Jurkat, Clone E6-1 (cell line): ENCODE results near the gene RABGAP1L.
"Not testable (repeated sequence)": the region's sequence is repeated elsewhere in the genome, so short reads cannot be mapped to it uniquely, and the experiment has no call there.

Source experiments
- DNase-seq: peaks from one replicate; pipeline ENCODE4 v3.0.0-alpha.2; 2011; ENCODE audit warnings: low read depth, low spot score
- H3K4me3 ChIP-seq: 2 replicates; pipeline ENCODE4 v1.5.1; 2011; ENCODE audit warnings: mild to moderate bottlenecking, low read length, control low read depth, moderate library complexity

Gene RABGAP1L

DNA sequence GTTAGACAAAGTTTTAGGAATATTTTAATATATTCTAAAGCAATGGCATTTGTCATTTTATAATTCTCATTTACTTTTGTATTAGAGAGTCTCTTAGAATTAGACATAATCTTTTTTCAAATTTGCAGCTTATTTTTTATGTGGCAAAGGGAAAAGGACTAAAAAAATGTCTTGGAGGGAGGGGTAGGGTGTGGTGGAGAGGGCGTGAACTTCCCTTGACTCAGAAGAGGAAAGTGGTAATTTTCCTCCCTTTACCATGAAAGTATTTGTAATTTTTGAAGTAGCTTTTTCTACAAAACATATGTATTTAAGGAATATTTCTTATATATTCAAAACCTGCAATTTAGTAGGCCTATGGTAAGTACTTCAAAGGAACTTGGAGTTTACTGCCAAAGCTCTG is 6.9 kb upstream of the RABGAP1L start:
- H3K4me3 ChIP-seq, result no peak overlapping the region
- DNase-seq, result no peak

DNA sequence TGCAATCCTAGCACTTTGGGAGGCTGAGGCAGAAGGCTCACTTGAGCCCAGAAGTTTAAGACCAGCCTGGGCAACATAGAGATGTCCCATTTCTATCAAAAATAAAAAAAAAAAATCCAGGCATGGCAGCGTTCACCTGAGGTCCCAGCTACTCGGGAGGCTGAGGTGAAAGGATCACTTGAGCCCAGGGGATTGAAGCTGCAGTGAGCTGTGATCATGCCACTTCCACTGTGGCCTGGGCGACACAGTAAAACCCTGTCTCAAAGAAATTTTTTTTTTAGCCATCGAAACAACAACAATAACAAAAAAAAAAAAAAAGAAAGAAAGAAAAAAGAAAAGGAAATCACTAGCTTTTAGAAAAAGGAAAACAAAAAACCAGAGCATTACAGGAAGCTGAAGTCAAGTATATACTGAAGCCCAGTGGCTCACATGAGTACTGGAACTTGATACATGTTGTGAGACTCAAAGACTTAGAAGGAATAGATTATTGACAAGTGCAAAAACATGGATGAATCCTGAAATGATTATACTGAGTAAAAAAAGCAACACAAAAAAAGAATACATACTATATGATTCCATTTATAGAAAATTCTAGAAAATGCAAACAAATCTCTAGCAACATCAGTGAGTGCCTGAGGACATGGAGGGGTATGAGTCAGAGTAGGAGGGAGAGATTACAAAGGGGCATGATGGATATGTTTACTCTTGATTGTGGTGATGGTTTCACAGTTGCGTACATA is 6.1 kb upstream of the RABGAP1L start:
- no peak overlapping the region for H3K4me3 ChIP-seq
- no peak for DNase-seq

DNA sequence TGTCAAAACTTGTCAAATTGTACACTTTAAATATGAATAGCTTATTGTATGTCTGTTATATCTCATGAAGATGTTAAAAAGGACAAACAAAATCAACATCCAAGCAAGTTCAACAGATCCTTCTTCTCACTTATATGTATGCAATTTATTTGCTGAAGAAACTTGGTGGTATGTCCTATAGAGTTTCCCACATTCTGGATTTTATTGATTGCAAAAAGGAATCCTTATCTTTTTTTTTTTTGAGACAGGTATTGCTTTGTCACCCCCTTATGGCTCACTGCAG is 5.6 kb upstream of the RABGAP1L start:
- DNase-seq, result no peak
- no peak overlapping the region for H3K4me3 ChIP-seq

DNA sequence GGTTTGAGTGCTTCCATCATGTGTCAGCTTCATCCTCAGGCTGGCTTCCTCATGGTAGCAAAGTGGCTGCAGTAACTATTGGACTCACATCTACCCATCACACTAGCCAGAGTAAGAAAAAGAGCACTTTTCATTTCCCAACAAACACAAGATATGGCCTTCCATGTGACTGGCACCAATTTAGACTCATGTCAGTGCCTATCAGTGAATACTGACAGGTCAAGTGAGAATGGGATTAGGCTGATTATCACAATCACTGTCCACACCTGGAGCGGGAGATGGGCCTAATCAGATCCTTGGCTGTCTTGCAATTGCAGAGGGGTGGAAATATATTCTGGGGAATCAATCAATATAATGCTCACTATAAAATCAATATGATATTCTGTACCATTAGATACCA is 2.9 kb upstream of the RABGAP1L start:
- H3K4me3 ChIP-seq, result no peak overlapping the region
- no peak for DNase-seq

DNA sequence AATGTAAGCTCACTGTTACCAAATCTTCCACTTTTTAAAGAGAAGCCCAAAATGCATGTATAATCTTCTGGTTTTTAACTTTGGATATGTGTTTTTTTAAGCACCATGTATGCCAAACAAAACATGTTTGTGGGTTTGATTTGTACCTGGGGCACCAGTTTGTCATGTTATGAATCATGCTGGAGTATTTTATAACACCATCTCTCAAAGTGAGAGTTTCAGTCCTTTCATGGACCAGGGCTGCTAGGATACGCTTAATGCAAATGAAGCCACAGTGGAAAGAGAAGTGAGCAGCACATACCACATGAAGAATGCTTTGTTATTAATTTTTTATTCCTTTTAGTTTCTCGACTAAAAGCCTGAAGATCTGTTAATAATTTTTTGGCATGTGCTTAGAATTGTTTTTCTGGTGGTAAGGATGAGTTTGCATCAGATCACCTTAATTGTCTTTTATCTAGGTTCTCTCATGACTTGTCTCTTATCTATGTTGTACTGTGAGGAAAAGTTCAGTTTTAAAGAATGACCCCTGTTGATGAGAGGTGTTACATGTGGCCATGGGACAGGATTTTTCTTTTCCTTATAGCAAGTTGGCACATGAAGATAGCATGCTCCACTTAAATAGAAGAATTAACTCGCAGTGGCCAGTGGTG is 2.0 kb upstream of the RABGAP1L start:
- DNase-seq, result no peak
- H3K4me3 ChIP-seq, result no peak overlapping the region

DNA sequence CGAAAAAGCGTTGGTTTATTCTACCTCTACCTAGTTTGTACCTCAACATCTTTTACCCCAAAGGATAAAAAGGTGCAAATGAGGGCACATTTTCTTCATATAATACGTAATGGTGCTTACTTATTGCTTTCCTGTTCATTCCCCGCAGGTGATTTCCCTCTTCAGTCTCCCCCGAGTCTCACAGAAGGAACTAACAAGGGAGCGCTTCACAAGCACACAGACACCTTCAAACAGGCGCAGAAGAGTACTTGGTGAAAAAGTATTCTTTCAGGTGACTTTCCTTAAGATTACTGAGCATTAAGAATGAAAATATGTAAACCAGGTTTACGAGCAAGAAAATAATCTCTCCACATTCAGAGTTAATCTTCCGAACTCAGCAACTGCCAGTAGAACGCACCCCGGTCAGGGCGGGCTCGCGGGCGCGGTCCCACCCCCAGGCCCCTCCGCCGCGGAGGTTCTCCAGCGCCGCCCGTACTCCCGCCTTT is 511 bp upstream of the RABGAP1L start:
- no peak for DNase-seq

DNA sequence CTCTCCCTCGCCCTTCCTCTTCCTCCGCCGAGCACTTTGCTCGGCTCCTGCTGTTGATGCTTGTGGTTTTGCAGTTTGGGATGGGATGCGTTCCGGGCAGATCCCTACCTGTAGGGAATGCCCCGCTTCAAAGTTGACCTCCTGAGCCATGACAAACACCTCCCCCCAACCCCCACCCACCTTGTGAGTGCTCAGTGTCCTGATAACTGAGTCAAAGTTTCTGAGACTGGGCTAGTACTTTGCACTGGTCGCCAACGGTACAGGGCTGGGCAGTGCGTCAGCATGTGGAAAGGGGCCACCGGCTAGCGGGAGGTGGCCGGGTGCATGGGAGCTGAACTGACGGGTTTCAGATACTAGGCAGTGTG is 771 bp downstream of the RABGAP1L start:
- no peak for DNase-seq

More for the DNA sequence above, 511 bp upstream of the RABGAP1L start:
- H3K4me3 ChIP-seq, result peak overlapping the region; percentile 64

DNA sequence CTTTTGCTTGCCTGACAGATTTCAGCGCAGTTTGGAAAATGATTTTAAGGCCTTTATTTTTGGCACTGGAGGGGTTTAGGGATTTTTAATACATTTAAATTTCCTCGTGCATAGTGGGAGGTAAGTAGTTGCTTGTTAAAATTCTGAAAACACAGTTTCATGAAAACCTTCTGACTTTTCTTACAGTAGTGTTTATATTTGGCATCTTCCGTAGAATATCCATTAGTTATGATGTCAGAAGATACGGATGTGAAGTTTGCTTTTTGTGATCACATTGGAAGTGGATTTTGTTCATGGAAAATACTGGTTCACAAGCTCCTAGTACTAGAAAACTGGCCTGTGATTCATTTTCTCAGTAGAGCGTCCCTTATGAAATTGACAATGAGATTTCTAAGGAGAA is 1.3 kb downstream of the RABGAP1L start:
- DNase-seq, result no peak
- H3K4me3 ChIP-seq, result no peak overlapping the region

More for the DNA sequence above, 771 bp downstream of the RABGAP1L start:
- H3K4me3 ChIP-seq, result peak overlapping the region; percentile 73

DNA sequence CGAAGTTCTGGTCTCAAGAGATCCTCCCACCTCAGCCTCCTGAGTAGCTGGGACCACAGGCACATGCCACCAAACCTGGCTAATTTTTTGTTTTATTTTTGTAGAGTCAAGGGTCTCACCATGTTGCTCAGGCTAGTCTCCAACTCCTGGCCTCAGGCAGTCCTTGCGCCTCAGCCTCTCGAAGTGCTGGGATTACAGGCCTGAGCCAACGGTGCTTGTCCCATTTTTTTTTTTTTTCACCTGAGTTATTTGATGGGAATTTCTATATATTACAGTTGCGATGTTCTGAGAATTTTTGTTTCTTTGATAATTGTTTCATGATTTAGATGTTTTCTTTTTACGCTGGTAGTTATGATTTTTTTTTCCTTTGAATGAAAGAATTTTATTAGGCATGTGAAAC is 2.5 kb downstream of the RABGAP1L start:
- H3K4me3 ChIP-seq, result no peak overlapping the region
- DNase-seq, result no peak

DNA sequence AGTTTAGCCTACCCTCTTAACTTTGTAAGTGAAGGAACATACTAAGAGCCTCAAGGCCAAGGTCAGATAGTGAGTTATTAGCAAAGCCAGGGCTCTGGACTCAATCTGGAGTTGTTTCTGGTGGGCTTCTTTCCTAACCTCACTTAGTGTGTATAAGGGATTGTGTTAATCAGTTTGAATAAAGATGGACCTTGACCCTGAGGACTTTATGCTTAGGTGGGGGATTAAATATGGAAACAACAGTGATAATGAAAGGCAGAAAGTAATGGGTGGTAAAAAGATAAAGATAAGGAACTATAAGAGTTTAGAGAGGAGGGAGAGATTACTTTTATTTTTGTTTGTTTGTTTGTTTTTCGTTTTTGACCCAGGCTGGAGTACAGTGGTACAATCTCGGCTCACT is 5.5 kb downstream of the RABGAP1L start:
- no peak for DNase-seq
- H3K4me3 ChIP-seq, result no peak overlapping the region

DNA sequence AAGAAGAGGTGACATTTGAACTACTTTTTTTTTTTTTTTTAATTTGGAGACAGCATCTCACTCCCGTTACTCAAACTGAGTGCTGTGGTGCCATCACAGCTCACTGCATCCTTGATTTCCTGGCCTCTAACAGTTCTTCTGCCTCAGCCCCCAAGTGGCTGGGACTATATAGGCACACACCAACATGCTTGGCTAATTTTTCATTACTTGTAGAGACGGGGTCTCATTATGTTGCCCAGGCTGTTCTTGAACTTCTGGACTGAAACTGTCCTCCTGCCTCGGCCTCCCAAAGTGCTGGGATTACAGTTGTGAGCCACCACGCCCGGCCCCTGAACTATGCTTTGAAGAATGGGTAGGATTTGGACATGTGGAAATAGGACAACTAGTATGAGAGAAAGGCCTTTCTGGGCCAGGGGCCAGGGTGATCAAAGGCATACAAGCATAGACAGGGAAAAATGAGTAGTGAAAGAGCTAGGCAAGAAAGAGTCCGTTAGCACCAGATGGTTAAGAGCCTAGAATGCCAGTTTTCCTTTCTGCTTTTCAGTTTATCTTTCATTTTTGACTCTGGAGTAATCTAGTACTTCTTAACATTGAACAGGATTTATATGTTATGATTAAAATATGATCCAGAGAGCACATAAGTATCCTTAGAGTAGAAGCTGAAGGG is 6.3 kb downstream of the RABGAP1L start:
- no peak for DNase-seq
- H3K4me3 ChIP-seq, result no peak overlapping the region

DNA sequence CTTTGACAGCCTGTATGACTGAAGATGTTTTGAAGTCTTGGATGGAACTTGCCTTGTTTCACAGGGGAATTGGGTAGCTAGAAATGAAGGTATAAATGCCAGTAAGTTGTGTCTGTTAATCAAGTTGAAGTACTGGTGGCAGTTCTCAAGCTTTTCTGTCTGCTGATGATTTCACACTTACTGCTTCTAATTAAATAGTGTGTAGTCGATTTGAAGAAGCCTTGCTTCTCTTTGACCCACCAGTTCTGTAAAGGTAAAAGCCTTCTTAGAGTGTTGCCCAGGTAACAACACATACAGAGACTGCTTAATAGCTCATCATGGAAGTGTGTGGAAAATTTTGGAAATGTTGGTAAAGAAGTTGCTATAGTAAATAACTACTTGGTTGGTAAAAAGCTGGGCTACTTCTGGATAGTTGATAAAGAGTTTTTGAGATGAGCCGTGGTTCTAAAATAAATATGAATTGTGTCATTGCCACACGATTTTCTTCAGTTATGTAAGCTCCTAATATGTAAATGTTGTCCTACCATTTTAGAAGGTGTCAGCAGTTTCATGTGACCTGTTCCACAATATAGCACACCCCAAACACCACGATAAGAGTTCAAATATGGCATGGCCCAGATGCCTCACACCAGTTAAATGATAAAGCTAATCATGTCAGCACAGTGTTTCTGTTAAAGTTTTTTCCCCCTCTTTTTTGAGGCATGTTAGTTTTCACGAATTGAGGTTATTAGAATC is 7.4 kb downstream of the RABGAP1L start:
- no peak overlapping the region for H3K4me3 ChIP-seq

DNA sequence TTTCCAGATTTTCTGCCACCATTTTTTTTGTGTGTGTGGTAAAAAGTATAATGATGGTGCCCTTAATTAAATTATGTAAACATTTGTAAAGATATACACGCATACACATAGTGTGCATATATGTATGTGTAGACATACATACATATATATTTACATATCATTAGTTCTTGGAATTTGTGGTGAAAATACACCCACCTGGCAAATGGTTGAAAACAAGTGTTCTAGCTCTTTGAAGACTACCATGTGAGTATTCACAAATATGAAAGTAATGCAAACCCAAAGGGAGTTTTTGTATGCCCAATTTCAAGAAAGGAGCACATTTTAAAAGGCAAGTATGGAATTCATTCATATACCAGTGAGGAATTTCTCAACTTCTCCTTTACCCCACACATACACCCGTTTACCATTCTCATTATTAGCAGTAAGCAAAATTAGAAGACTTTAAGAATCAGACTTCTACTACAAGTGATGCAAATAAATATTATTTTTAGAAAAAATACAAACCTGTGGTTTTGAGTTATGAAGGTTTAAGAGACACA is 8.0 kb downstream of the RABGAP1L start:
- no peak for DNase-seq
- H3K4me3 ChIP-seq, result no peak overlapping the region

More for the DNA sequence above, 7.4 kb downstream of the RABGAP1L start:
- DNase-seq, result no peak

DNA sequence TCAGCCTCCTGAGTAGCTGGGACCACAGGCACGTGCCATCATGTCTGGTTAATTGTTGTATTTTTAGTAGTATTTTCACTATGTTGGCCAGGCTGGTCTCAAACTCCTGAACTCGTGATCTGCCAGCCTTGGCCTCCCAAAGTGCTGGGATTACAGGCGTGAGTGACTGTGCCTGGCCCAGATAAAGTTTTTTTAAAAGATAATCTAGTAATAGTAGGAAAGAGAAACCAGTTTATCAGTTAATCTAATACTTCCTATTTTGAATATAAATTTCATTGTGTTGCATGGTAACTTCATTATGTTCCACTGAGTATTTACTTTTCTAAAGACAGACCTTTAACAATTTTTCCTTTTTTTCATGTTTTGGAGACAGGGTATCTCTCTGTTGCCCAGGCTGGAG is 10.0 kb downstream of the RABGAP1L start:
- no peak for DNase-seq
- H3K4me3 ChIP-seq, result no peak overlapping the region

DNA sequence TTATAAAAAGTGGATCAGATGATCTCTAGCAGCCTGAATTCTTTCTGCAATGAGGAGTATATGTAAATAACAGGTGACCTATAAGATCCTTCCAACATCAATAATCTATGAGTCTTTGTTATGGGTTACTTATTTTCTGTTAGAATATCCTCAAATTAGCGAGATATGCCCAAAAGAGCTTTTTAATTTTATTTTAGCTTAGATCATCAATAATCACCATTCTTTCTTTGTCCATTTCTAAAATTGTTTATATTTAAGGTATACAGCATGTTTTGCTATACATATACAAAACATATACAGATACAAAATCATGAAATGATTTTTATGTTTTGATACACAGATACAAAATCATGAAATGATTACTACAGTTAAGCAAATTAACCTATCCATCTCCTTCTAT is 11.8 kb downstream of the RABGAP1L start:
- H3K4me3 ChIP-seq, result no peak overlapping the region
- no peak for DNase-seq

DNA sequence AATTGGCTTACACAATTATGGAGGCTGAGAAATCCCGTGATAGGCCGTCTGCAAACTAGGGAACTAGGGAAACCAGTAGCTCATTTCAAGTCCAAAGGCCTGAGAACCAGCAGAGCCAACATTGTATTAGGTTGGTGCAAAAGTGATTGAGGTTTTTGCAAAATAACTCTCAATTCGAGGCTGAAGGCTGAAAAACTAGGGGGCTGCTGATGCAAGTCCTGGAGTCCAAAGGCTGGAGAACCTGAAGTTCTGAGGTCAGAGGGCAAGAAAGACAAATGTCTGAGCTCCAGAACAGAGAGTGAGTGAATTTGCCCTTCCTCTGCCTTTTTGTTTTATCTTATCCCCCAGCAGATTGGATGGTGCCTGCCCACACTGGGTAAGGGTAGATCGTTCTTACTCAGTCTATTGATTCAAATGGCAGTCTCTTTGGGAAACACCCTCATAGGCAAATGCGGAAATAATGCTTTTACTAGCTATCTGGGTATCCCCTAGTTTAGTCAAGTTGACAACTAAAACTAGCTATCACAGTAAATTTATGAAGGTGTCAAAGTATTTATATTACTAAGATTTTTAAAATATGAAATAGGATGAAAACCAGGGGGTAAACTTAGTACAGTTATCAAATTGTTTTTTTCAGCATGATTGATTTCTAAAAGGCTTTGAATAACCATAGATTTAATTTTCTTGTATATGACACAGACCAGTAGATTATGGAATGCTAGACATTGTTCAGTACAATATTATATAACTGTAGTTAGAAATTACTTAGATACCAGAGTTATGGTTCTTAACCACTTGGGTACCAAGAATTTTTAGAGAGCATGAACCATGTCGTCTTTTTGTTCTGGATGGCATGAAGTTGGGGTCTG is 15.4 kb downstream of the RABGAP1L start:
- DNase-seq, result no peak
- H3K4me3 ChIP-seq, result no peak overlapping the region

DNA sequence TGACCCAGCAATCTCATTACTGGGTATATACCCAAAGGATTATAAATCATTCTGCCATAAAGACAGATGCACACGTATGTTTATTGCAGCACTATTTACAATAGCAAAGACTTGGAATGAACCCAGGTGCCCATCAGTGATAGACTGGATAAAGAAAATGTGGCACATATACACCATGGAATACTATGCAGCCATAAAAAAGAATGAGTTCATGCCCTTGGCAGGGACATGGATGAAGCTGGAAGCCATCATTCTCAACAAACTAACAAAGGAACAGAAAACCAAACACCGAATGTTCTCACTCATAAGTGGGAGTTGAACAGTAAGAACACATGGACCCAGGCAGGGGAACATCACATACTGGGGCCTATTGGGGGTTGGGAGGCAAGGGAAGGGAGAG is 19.1 kb downstream of the RABGAP1L start:
- not testable (repeated sequence) for DNase-seq, H3K4me3 ChIP-seq

DNA sequence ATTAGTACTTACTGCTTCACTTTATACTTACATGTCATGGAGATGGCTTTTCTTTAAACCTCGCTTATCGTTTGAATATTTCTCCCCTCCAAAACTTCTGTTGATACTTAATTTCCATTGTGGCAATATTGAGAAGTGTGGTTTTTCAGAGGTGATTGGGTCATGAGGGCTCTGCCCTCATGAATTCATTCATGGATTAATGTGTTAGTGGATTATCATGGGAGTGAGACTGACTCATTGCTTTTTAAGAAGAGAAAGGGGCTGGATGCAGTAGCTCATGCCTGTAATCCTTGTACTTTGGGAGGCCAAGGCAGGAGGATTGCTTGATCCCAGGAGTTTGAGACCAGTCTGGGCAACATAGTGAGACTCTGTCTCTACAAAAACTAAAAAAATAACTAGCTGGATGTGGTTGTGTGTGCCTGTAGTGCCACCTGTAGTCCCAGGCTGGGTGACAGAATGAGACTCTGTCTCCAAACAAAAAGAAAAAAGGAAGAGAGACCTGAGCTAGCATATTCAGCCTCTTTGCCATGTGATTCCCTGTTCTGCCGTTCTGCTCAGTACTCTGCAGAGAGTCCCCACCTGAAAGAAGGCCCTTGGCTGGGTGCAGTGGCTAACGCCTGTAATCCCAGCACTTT is 30.2 kb downstream of the RABGAP1L start:
- H3K4me3 ChIP-seq, result no peak overlapping the region
- no peak for DNase-seq
